GM21381 (cell line): Measurements from ENCODE around the gene ADD2.
"Not testable (repeated sequence)": the region's sequence is repeated elsewhere in the genome, so short reads cannot be mapped to it uniquely, and the experiment has no call there.

Experiments
- ATAC-seq: cut with Tn5 transposase; IDR thresholded peaks from one replicate; pipeline ENCODE4 v1.9.1; 2021; ENCODE audit warnings: mild to moderate bottlenecking, moderate library complexity; ENCODE audit not compliant: unreplicated experiment

Gene ADD2

DNA sequence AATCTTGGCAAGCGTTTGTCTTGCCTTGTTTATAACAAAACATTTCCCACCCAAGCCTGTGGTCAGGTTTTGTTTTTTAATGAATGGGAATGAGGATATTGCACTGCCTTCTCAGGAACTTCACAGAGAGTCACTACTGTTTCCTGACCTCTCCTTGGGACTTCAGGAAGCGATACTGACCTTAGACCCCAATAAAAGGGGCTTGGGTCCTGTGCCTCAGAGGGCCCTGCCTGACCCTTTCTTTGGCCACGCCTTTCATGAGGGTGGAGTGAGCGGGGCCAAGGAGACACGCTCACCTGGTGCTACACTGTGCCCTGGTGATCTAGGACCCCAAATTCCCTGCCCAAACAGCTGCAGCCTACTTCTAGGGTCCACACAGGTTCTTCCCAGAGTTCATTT, 121.6 kb downstream of the ADD2 start:
- no peak for ATAC-seq

DNA sequence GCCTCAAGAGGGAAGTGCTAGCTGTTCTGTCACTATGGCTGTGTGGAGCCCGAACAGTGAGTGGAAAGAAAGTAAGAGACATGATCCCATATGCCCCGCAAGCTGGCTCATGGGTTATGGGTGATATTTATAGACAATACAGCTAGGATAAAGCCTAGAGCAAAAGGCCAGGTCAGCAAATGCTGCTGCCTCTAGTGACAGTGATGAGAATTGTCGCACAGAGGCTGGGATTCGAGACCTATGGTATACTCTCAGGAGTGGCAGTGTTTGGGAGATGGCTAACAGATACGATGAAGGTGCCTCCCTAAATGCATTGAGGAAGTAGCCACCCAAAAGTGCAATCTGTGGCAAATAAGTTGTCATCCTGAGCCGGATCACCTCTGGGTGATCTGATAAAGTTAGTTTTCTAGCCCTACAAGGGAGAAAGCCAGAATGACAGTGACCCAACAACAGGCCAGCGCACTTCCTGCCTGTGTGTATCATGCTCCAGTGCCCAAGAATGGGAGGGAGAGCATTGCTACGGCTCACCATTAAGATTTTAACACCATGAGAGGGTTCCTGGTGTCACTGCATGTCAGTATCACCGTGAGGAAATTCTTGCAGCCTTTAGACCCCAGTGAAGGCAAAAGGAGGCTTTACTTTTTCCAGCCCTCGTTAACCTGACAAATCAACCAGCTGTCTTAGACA, 122.1 kb downstream of the ADD2 start:
- no peak for ATAC-seq

DNA sequence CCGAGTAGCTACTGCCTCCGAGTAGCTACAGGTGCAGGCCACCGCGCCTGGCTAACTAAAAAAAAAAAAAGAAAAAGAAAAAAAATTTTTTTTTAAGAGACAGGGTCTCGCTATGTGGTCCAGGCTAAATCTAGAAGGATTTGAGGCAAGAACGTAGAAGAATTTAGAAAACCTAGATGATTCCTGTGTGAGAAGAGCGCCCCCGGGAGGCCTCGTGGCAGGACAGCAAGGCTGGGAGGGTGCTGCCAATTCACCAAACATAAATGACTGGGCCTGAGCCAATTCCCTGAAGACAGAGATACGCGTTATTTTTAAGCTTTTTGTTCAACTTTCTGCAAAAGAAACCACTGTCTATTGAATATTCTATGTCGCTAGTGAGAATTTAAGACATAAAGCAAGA, 124.3 kb downstream of the ADD2 start:
- no peak for ATAC-seq

DNA sequence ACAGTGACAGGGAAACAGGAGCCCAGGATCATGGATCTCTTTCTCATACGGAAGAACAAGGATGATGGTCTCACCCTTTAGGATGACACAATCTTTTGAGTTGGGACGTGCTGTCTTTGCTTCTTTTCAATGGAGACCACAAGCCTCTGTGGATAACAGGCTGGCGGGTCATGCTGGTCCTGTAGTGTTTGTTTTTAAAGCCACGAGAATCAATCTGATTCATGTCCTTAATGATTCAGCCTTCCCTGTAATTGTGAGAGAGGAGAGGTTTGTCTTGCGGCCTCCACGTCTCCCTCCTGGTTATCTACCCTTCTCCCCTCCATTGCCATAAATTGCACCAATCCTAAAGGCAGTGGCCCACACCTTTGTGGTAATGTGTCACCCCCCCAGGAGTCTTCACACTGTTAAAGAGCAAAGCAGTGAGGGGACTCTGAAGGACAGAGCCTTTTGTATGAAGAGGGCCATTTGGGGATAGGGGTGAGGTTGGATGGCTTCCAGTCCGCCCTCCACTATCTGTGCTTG, 126.7 kb downstream of the ADD2 start:
- ATAC-seq, result no peak

DNA sequence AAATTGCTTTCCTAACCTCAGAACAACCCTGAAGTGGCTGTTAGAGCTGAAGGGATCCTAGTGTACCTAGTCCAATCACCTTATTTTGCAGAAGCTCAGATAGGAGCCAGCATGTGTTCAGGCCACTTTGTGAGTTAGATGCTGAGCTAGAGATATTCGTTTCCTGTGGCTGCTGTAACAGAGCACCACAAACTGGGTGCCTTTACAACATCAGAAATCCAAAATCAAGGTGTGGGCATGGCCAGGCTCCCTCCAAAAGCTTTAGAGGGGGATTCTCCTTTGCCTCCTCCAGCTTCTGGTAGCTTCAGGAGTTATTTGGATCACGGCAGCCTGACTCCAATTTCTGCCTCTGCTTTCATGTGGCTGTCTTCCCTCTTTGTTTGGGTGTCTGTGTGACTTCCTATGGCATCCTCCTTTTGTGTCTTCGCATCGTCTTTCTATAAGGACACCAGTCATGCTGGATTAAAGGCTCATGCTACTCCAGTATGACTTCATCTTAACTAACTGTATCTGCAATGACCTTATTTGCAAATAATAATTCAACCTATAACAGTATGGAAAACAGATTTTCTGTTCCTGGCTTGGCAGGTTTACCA, 128.1 kb downstream of the ADD2 start:
- no peak for ATAC-seq

DNA sequence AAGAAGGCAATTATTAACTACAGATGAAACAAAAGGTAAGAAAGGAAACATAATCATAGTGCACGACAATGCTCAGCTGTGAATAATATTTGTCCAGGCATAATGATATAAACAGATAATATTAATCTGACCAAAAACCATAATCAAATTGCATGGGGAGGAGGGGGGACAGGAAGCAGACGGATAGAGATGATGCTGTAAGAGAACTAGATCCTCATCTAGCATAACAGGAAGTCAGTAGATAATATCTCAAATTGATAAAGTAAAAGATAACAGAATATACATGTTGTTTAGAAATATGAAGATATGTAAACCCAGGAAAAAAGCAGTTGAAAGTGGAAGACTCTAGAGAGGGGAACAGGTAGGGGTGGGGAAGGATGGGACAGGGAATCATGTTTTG, 129.4 kb downstream of the ADD2 start:
- ATAC-seq, result no peak

DNA sequence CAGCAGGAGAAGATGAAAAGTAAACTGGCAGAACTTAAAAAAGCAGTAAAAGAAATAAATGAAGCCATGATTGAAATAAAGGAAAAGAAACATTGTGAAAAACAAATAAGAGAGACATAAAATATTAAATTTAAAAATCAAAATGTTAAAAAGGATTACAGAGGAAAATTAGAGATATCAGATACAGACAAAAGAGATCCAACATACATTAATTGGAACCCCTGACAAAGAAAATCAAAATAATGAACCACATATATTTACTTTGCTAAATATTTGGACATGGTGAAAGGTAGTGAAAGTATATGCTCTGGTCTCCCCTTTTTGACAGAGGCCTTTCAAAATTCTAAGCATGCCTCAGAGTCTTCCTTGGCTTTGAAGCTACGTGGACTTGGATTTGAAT, 134.5 kb downstream of the ADD2 start:
- no peak for ATAC-seq

DNA sequence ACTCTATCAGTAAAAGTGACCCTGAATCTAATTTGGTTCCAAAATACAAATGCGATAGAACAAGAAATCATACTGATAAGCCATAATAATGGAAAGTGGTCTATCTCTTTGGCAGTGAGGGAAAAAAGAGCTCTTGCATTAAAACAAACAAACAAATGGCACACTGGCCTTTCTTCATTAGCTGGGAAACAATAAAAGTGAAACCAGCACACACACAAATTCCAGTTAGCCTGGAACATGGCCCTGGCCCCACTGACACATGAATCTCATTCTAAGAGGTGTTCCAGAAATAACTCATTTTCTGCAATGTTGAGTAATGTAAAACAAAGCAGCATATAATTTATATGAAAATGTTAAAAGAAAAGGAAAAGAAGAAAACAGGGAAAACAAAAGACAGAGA, 135.0 kb downstream of the ADD2 start:
- no peak for ATAC-seq

DNA sequence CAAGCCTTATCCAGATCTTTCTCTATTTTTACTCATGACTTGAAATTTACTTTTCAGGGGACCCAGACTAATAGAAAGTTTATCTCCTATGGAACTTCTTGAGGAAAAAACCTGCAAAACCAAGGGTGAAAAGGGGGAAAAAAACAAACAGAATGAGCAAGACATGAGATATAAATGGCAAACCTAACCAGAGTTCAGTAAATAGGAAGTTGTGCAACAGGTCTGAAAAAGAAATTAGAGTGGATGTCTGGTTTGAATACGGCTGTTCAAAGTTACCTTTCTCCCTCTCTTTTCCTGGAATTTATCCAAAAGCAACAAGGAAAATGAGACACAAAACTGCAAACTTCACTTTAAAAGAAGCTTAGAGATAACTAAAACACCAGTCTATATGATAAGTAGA, 135.6 kb downstream of the ADD2 start:
- ATAC-seq, result no peak

DNA sequence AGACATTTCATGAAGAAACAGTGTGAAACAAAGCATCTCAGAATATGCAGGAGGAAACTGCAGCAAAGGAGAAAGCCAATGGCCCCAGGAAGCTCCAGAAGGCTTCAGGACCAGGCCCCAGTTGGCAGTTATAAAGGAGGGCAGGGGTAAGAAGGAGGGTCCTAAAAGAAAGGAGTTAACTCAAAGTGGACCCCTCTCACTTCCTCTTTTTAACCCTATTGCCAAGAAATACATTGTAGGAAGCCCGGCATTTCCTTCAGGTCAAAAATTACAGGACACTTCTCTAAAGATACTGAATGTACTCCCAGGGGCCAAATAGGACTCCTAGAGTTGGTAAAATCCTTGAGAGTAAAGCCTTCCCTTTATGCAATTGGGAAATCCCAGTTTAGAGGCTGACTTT, 137.2 kb downstream of the ADD2 start:
- no peak for ATAC-seq

DNA sequence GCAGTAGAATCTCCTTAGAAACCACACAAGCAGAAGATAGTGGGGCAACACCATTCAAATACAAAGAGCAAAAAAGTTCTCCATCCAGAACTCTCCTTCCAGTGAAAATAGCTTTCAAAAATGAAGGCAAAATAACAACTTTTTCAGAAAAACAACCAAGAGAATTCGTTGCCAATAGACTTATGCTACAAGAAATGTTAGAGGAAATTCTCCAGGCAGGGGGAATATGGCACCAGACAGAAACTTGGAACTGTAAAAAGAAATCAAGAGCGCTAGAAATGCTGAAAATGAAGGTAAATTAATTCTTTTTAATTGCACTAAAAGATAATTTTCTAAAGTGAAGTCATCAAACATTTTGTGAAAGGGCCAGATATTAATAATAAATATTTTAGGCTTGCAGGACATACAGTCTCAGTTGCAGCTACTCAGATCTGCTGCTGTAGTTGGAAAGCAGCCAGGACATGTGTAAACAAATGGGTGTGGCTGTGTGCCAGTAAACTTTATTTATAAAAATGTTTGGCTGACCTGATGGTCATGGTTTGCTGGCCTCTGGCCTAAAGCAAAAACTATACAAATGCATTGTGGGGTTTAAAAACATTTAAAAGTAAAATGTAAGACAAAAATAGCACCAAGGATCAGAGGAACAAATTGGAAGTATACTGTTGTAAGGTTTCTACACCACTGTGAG, 140.6 kb downstream of the ADD2 start:
- no peak for ATAC-seq

DNA sequence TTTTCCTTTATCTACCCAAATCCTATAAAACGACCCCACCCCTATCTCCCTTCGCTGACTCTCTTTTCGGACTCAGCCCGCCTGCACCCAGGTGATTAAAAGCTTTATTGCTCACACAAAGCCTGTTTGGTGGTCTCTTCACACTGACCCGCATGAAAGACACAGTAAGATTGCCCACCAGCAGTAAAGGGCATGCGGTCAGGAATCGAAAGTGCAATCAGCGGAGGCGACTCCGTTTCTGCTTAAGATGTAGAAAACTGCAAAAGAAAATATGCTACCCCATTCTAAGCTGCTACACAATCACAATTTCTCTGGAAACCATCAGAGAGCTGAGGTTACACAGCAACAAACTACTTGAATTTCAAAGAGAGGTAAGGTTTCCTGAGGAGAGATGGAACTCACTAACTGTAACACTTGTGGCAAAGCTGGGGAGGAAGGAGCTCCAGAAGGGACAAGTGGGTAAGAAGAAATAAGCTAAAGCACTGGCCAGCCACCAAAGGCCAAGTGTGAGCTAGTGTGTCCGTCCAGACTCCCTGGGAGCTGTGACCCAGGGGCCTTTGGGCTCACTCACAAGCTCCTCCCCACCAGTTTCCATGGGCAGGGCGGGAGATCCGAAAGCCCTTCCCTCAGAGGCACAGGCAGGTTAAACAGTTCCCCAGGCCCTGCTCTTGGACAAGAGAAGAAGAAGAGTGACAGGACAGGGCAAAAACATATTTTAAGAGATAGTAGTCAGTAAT, 141.6 kb downstream of the ADD2 start:
- ATAC-seq, result no peak

DNA sequence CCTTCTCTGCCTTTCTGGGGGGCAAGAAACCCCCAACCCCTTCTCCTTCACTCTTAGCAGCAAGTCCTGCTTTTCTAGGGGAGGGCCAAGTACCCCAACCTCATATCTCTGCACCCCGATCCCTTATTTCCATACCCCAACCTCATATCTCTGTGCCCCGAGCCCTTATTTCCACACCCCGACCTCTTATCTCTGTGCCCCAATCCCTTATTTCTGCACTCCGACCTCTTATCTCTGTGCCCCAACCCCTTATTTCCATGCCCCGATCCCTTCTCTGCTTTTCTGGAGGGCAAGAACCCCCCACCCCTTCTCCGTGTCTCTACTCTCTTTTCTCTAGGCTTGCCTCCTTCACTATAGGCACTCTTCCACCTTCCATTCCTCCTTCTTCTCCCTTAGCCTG, 146.5 kb downstream of the ADD2 start:
- not testable (repeated sequence) for ATAC-seq

DNA sequence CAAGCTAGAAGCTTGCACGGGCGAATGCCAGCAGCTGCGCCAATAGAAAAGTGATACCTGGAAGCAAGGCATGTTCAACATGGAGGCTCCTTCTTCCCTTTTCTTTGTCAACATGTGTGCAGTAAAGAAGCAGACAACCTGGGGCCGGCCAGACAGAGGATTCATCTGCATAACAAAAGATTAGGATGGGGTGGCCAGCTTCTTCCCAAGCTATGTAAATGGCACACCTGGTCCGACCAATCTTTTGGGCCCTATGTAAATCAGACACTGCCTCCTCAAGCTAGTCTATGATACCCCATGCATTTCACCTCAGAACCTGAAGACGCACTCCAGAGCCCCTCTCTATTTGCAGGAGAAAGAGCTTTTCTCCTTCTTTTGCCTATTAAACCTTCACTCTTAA, 148.0 kb downstream of the ADD2 start:
- no peak for ATAC-seq

DNA sequence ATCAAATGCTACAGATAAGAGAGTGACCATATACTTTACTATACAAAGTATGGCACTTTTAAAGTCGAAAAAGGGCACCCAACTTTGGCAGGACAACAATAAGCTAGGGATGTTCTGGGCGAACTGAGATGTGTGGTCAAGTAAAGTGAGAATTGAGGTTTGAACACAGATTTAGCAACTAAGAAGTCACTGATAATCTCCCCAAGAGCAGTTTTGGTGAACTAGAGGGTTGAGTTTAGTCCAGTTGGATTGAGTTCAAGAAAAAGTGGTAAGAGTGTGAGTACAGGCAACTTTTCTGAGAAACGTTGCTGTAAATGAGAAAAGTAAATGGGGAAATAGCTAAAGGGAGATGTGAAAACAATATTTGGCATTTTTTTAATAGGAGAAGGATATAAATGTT, 148.8 kb downstream of the ADD2 start:
- ATAC-seq, result no peak

DNA sequence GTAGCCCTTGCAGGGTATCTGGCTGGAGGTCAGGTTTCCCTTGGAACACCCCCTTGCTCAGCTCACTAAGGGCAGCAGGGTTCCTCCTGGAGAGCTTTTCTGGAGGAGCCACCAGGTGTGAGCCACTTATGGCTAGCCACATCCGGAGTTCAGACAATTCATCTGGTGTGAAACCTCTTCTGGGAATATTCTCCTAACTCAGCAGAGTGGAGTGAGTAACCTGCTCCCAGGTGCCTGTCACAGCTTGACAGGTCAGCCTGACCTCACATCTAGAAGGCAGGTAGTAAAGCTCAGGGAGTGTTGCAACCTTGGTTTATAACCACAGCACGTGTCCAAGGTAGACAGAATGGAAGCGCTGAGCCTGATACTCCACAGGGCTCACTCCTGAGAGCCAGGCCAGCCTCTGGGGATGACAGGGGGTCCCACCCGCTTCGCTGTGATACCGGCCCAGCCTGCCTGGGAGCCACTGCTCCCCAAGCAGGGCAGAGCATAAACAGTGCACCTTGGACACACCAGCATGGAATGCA, 151.8 kb downstream of the ADD2 start:
- ATAC-seq, result no peak

DNA sequence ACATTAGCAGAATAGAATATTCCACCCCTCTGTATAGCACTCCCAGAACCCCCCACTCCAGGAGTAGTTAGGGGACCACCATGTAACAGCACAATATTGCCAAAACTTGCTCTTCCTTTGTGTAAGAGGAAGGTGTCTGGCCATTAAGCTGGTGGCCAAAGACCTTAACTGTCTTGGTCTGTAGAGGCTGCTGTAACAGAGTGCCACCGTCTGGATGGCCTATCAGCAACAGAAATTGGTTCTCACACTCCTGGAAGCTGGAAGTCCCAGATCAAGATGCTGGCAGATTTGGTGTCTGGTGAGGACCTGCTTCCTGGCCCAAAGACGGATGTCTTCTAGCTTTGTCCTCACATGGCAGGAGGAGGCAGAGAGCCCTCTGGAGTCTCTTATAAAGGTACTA, 152.8 kb downstream of the ADD2 start:
- ATAC-seq, result no peak

DNA sequence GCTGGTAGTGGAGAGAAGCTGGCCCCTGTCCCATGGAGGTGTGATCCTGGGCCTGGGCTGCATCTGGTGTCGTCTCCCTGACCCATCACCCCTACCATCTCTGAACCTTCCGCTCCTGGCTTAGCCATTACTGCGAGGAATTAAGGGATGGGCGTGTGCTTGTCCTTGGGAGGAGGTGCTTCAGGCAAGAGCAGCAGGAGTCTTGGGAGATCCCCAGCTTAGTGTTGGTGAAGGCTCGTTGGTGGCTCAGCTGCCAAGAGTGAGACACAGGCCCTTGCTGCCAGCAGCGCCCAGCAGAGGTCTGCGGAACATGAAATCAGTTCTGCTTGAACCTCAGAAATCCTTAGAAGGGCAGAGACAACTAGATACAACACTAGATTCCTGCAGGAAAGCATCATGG, 154.5 kb downstream of the ADD2 start:
- no peak for ATAC-seq

DNA sequence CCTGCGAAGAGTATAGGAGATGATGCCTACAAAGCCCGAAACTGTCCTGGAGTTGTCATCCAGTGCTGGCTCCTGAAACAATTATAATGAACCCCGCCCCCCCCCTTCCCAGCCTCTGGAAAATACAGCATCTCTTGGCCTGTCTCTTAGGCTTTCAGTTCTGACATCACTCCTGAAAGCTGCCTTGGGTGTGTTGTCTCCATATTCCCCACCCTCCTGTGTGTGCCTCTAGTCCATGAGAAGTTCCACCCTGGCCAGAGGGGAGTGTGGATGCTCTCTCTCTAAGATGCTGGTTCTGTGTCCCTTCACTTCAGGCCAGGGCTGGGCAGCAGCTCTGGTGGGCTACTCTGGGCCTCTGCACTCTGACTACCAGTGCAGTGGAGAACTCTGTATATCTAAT, 155.4 kb downstream of the ADD2 start:
- ATAC-seq, result no peak

DNA sequence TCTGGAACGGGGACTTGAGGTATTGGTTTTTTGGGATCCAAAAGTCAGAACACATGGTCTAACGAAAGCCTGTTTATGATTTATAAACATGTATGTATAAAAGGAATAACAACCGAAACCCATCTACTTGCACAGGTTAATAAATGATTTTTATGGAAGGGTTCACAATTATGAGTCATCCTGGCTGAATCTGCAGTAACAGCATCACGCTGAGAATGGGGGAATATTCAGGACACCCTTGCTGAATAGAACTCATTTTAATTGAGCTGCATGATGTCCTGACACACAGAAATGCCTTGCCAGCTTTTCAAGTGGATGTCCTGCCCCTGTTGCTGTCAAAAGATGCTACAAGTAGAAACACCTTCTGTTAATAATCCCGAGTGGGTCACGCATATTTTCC, 159.6 kb downstream of the ADD2 start:
- ATAC-seq, result no peak

DNA sequence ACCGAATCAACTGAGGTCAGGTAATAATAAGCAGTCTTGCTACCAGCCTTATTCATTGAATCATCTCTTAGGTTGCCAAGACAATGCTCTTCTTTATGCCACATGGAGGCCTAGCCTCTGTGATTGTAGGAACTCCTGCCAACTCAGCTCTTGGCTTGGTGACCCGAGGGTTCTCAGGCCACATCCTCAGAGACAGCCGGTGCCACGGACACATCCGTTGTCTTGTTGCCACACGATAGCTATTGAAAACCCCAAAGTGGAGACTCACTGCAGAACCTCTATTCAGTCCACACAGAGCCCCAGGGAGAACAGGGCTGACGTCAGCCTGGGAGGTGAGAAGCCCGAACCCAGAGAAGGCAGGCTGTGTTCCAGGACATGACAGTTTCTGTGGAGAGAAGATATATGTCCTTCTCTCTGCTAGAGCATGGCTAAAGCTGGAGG, 160.9 kb downstream of the ADD2 start:
- ATAC-seq, result no peak
